Mesendoderm (in vitro differentiated cells): ENCODE measurements around the gene SAFB2. TPM values are rescaled to one million over a fixed set of nuclear protein-coding genes. Genes with fewer than 3 reads are reported as not detected.

Experiments
- small RNA-seq: library from polyadenylated mRNA; stranded (forward); fragments of <200 nt; extraction: miRNeasy Mini kit (QIAGEN cat#:217004); gene quantifications from one replicate; pipeline ENCODE3, GENCODE V24; 2013; ENCODE audit not compliant: insufficient read depth

SAFB2 gene

Small RNA genes lying within 50 kb of the gene (small RNA-seq; reads per million reads assigned to genes)
- not detected for gene SNRPEP4
